Measurements from ENCODE around the gene ZNF134.

DNA sequence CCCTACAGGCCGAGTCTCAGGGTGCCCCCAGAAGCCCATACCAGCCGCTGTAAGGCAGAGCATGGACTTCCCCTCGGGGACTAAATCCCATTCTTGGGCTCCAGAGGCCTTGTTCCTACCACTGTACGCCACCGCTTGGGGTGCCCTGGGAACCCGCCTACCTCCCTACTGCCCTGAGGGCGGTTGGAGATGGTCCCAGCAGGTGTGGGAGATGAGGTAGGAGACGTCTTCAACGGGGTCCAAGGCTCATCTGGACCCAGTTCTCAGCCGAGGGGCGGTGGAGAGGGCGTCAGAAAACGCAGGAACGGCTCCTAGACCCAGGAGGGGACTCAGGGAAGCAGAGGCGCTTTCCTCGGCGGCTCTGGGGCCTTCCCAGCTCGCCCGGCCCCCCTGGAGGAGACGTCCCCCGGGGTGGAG lies 30.9 kb upstream of the ZNF134 start:
- no peak for TF ChIP-seq GATA2 (IDR thresholded peaks at IDR 0.05; ENCODE audit: low read depth, low read length)
- no peak for TF ChIP-seq GATA3 (IDR thresholded peaks at IDR 0.05; ENCODE audit: low read depth, low read length)
